GM12873 (cell line): ENCODE results near the gene GRIK1.

ENCODE experiments used
- CTCF ChIP-seq: IDR thresholded peaks from 2 replicates; pipeline ENCODE4 v1.5.1; 2012; ENCODE audit warnings: low read depth, mild to moderate bottlenecking, moderate library complexity, low read length, control low read depth; ENCODE audit not compliant: insufficient read depth; ENCODE audit errors: missing control alignments

GRIK1 gene

GRCh38 chr21:29648710-29649240 lies 291.0 kb downstream of the GRIK1 start:
- TF ChIP-seq CTCF = no peak

GRCh38 chr21:29647353-29647781 lies 292.4 kb downstream of the GRIK1 start:
- no peak for TF ChIP-seq CTCF

- TF ChIP-seq CTCF = no peak
Measured at GRCh38 chr21:29645666-29646553, 293.9 kb downstream of the GRIK1 start.

GRCh38 chr21:29643289-29643688 lies 296.5 kb downstream of the GRIK1 start:
- no peak for TF ChIP-seq CTCF

- TF ChIP-seq CTCF = no peak
Measured at GRCh38 chr21:29642551-29643245, 297.1 kb downstream of the GRIK1 start.

GRCh38 chr21:29641635-29642550 lies 297.9 kb downstream of the GRIK1 start:
- no peak for TF ChIP-seq CTCF
